Stimulated activated CD4-positive, alpha-beta T cell treated with anti-CD3 and anti-CD28 coated beads, TNF-alpha, amount 100 ng/mL, for 24 hours (primary cell): ENCODE data around the gene EIPR1.
A peak's percentile ranks its signal among the peaks of the same experiment; 100 is the strongest.

Experiments
- DNase-seq, 3 experiments: peaks; one replicate each; pipeline ENCODE4 v3.0.0-alpha.2; 2020; ENCODE audit warnings: low read depth in 3 of 3

EIPR1 gene

GRCh38 chr2:3377612-3378432 lies at the start of gene EIPR1:
Gene EIPR1, minus strand, starts transcription at chr2:3377818. Its CDS starts 129 bp downstream, at chr2:3377689.
- DNase-seq: peak; percentile 85 to 93 (median 91)

DNA sequence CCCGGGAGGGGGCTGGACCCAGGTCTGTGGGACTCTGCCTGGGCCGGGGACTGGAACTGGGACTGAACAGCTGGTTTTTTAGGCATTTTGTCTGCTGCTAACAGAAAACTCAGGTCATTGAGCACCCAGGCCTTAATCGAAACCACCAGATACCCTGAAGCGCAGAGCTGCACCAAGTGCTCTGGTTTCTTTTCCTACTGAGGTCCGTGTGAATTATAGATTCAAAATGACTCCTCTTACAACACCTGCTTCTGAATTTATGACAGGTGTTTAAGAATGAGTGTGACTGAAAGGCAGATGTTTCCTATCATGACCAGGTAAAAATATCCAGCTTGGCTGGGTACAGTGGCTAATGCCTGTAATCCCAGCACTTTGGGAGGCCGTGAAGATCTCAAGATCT lies 49.7 kb upstream of the EIPR1 start:
- DNase-seq: no peak

- no peak for DNase-seq
Observed at GRCh38 chr2:3426615-3427014, 49.0 kb upstream of the EIPR1 start.

GRCh38 chr2:3424171-3424795 lies 46.7 kb upstream of the EIPR1 start:
- no peak for DNase-seq

DNA sequence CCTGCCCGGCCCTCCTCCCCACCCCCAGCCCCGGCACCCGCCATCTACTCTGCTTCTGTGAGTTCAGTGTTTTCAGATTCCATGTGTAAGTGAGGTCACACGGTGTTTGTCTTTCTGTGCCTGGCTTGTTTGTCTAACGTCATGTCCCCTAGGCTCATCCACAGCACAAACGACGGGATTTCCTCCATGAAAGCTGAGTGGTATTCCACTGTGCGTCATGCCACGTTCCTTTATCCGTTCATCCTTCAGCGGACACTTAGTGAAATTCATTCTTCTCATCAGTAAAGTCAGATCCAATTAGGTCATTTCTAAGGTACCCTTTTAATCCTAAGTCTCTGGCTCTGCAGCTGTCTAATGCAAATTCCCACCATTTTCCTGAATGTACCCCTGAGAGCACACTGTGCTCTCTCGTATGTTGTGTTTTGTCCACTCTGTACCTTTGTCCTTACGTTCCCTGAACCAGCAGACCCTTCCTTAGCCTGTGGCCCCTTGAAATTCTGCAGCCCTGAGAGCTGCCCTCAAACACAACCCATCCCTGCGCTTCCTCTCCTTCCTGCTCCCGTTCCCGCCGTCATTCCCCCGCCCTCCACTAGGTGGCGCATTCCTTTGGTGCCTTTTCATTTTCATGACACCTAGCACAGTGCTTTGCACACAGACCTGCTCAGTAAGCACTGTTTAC lies 46.0 kb upstream of the EIPR1 start:
- peak; percentile 54 to 75 (median 62) for DNase-seq

- no peak for DNase-seq
Observed at GRCh38 chr2:3422161-3422779, 44.7 kb upstream of the EIPR1 start.

DNA sequence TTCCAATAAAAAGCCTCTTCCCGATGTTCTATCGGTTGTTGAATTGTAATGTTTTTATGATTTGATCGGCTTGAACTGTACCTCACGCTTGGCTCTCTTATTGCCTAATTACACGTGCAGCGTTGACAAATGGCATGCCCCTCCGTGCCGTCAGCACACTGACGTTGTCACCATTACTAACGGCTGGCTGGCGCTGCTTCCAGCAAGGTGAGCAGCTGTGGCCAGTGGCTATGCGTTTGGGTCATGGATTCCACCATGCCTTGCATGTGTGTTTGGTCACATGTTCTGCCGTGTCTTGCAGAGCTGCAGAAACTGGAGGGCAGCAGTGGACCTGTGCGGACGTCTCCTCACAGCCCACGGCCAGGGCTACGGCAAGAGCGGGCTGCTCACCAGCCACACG lies 44.0 kb upstream of the EIPR1 start:
- no peak for DNase-seq

- no peak for DNase-seq
Observed at GRCh38 chr2:3420769-3421397, 43.3 kb upstream of the EIPR1 start.

DNA sequence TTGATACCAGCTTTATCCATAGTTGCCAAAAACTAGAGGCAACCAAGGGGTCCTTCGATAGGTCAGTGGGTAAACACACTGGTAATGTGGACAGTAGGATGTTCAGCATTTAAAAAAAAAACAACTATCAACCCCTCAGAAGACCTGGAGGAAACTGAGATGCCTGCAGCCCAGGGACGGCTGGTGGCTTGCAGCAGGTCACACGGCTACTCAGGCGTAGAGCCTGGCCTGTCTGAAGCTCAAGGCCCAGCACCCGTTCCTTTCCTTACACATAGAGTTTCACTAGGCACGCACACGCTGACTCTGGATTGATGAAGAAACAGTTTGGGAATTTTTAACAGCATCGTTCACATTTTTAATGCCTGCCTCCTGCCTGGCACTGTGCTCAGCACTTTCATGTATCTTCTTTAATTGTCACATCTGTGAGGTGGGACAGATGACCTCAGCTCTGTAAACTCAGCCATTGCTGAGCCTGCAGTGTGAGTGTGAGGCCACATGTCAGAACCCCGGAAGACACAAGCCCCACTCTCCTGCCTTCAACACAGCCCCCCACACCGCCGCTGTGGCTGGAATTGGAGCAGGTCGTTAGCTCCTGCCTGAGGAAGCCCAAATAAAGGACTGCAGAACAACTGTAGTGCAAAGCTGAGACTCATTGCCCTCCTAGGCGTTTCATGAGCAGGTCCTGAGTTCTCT lies 42.6 kb upstream of the EIPR1 start:
- no peak for DNase-seq

DNA sequence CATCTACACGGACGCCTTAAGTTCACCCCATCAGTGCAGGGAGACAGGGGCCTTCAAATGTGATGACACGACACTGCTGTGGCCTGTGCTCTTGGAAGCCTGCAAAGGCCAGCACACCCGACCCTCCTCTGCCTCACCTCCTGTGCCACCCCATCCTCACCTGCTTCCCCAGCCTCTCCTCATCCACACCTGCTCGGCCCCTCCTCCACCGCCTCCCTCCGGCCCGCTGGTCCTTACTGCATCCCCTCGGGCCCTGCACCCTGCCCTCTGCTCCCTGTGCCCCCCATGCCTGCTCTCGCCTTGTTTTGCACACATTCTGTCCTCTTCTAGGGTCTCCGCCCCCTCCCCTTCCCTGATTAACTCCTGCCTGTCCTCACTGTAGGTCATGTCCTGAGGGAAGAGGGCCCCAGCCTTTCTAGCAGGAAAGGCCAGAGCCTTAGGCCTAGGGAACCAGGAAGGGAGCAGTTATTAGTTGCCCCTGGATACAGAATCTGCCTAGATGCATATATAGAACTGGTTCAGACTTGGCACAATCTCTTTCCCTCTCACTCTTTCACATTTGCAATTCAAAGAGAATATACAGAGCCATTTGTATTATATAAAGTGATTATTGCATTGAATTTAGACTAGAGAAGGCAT lies 41.3 kb upstream of the EIPR1 start:
- DNase-seq: no peak

- no peak for DNase-seq
Observed at GRCh38 chr2:3414133-3414860, 36.7 kb upstream of the EIPR1 start.

GRCh38 chr2:3413697-3414096 lies 36.1 kb upstream of the EIPR1 start:
- no peak for DNase-seq

DNA sequence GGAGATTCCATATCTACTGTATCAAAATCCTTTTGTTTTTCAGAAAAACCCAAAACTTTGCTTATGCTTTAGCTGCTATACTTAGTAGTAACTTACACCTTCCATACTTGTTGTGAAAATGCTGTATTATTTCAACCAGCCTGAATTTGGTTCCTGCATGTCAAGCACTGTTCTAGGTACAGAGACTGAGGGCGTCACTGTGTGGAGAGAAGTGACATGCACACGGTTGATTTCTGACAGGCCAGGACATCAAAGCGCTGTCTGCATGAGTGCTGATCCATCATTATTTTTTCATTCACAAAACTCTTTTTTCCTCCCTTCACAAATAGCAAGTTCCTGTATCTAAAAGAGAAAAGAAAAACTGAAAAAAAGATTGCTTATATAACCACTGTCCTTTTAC lies 33.5 kb upstream of the EIPR1 start:
- DNase-seq: no peak

- no peak for DNase-seq
Observed at GRCh38 chr2:3409627-3410170, 32.1 kb upstream of the EIPR1 start.

- DNase-seq: no peak
Observed at GRCh38 chr2:3408781-3409180, 31.2 kb upstream of the EIPR1 start.

DNA sequence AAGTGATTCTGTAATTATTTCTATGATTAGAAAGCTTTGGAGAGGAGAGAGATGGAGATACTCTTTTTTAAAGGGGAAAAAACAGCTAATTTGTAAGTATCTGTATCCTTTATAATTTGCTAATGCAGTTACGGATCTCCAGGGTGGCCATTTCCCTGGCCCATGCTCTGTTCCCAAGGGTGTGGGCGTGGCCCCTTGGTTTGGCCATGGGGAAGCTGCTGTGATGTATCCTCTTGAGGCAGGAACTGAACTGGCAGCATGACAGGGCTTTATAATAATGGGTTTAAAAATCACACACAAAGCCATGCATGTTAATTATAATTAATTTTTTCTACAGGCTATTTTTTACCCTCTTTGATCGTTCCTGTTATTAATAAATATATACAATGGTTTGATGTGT lies 28.9 kb upstream of the EIPR1 start:
- DNase-seq: no peak

- no peak for DNase-seq
Observed at GRCh38 chr2:3405876-3406275, 28.3 kb upstream of the EIPR1 start.

DNA sequence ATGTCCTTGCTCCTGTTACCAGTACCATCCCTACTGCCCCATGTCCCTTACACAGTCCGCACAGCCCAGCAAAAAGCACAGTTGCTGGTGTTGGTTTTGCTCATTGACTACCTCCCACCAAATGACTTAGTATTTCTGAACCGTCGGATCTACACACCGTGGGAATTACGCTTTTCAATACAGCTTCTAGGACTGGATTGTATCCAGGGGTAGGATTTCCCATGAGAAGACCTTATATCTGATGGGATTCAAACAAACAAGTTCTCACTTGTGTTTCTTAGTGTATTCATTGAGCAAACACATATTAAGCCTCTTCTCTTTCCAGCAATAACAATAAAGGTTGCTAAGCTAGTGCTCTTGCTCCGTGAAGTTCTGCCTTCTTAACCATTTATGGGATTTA lies 27.7 kb upstream of the EIPR1 start:
- DNase-seq: no peak

- no peak for DNase-seq
Observed at GRCh38 chr2:3404349-3404894, 26.8 kb upstream of the EIPR1 start.
